DND-41 (cell line): ENCODE data around the gene CCL5.

Experiments
- CTCF ChIP-seq: IDR thresholded peaks from 2 replicates; pipeline ENCODE4 v1.5.1; 2012; ENCODE audit warnings: borderline replicate concordance, low read length, moderate library complexity, mild to moderate bottlenecking; ENCODE audit not compliant: poor library complexity, severe bottlenecking; ENCODE audit errors: extremely low read depth
- EZH2 ChIP-seq: IDR thresholded peaks from 3 replicates; pipeline ENCODE4 v1.6.1; 2012; ENCODE audit warnings: borderline replicate concordance, low read depth, mild to moderate bottlenecking, moderate library complexity, low read length, inconsistent platforms; ENCODE audit not compliant: severe bottlenecking

GRCh38 chr17:35923609-35924114, 43.5 kb upstream of the CCL5 start:
- TF ChIP-seq CTCF (no peak), EZH2 (no peak)
